Amniotic epithelial cell (primary cell): ENCODE results near the gene CACNB4.
"Not testable (repeated sequence)": the region's sequence is repeated elsewhere in the genome, so short reads cannot be mapped to it uniquely, and the experiment has no call there.

Experiments used
- DNase-seq: peaks from one replicate; pipeline ENCODE4 v3.0.0-alpha.2; 2010; ENCODE audit warnings: low read depth

The CACNB4 gene

GRCh38 chr2:152050915-152051314, 47.9 kb downstream of the CACNB4 start:
- no peak for DNase-seq

GRCh38 chr2:152050341-152050740, 48.5 kb downstream of the CACNB4 start:
- DNase-seq, result no peak

- DNase-seq, result no peak
These were observed 49.3 kb downstream of the CACNB4 start for GRCh38 chr2:152049541-152049940.

GRCh38 chr2:152047824-152048471, 50.9 kb downstream of the CACNB4 start:
- DNase-seq, result peak; percentile 9

- DNase-seq, result no peak
These were observed 51.9 kb downstream of the CACNB4 start for GRCh38 chr2:152046940-152047339.

- no peak for DNase-seq
These were observed 55.9 kb downstream of the CACNB4 start for GRCh38 chr2:152042636-152043615.

- no peak for DNase-seq
These were observed 60.3 kb downstream of the CACNB4 start for GRCh38 chr2:152038441-152038958.

GRCh38 chr2:152037743-152038435, 61.0 kb downstream of the CACNB4 start:
- DNase-seq, result no peak

- peak; percentile 63 for DNase-seq
These were observed 62.0 kb downstream of the CACNB4 start for GRCh38 chr2:152036611-152037469.

GRCh38 chr2:152034257-152034801, 64.5 kb downstream of the CACNB4 start:
- no peak for DNase-seq

- no peak for DNase-seq
These were observed 65.6 kb downstream of the CACNB4 start for GRCh38 chr2:152033011-152033925.

GRCh38 chr2:152031747-152032306, 67.0 kb downstream of the CACNB4 start:
- no peak for DNase-seq

- not testable (repeated sequence) for DNase-seq
These were observed 68.1 kb downstream of the CACNB4 start for GRCh38 chr2:152030596-152031328.

- DNase-seq, result no peak
These were observed 70.5 kb downstream of the CACNB4 start for GRCh38 chr2:152028182-152028862.

GRCh38 chr2:152025678-152026287, 73.1 kb downstream of the CACNB4 start:
- peak; percentile 44 for DNase-seq

- DNase-seq, result no peak
These were observed 74.4 kb downstream of the CACNB4 start for GRCh38 chr2:152024477-152024876.

GRCh38 chr2:152022090-152022489, 76.8 kb downstream of the CACNB4 start:
- DNase-seq, result no peak

- DNase-seq, result not testable (repeated sequence)
These were observed 77.8 kb downstream of the CACNB4 start for GRCh38 chr2:152021001-152021400.
